GM12892 (cell line): Measurements from ENCODE around the gene NME3.

Experiments used
- DNase-seq: peaks from one replicate; pipeline ENCODE4 v3.0.0; 2011; ENCODE audit not compliant: insufficient read length
- FAIRE-seq: peaks from 2 replicates; lab custom pipeline; 2011; peaks lifted over from hg19 to GRCh38; lab: Jason Lieb, UNC
- POLR2A ChIP-seq: IDR thresholded peaks from 2 replicates; pipeline ENCODE4 v1.6.1; 2011; ENCODE audit warnings: low read depth, low read length, control low read depth
- POLR2AphosphoS5 ChIP-seq: IDR thresholded peaks from 2 replicates; pipeline ENCODE4 v1.6.1; 2011; ENCODE audit warnings: low read depth, low read length, control low read depth
- TAF1 ChIP-seq: IDR thresholded peaks from 2 replicates; pipeline ENCODE4 v1.6.1; 2011; ENCODE audit warnings: low read depth, mild to moderate bottlenecking, control low read depth, low read length, borderline replicate concordance

Gene NME3

GRCh38 chr16:1792836-1793577, 21.7 kb upstream of the NME3 start:
- DNase-seq, result no peak
- TF ChIP-seq POLR2A (no peak), TAF1 (no peak), POLR2AphosphoS5 (no peak)
- no peak for FAIRE-seq

GRCh38 chr16:1791943-1792812, 20.8 kb upstream of the NME3 start:
- TF ChIP-seq POLR2A (no peak), POLR2AphosphoS5 (no peak), TAF1 (no peak)
- no peak for FAIRE-seq

DNA sequence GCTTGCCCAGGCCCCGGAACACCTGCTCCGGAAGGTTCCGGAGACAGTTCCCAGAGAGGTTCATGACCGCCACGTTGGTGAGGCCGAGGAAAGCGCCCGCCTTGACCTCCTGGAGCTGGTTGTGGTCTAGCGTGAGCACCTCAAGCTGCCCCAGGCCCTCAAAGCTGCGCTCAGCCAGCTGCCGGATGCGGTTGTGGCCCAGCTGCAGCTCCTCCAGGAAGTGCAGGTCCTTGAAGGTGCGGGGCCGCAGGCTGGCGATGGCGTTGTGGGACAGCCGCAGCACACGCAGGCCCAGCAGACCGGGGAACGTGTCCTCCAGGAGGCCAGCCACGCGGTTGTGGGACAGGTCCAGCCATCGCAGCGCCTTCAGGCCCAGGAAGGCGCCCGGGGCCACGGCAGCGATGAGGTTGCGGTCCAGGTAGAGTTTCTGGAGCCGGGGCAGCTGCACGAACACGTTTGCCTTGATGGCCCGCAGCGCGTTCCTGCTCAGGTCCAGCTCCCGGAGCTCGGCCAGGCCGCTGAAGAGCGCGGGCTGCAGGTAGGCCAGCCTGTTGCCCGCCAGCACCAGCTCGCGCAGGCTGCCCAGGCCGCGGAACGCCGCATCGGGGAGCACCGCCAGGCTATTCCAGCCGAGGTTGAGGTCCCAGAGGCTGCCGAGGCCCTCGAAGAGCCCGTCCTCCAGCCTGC, 20.1 kb upstream of the NME3 start:
- peak; percentile 29 for DNase-seq
- no peak for FAIRE-seq
- no peak for TF ChIP-seq POLR2A
- no peak for TF ChIP-seq POLR2AphosphoS5
- TF ChIP-seq TAF1, result no peak

More at GRCh38 chr16:1791943-1792812, 20.8 kb upstream of the NME3 start:
- peak; percentile 19 for DNase-seq

GRCh38 chr16:1790611-1791255, 19.4 kb upstream of the NME3 start:
- TF ChIP-seq TAF1, result no peak
- TF ChIP-seq POLR2A, result no peak
- no peak for TF ChIP-seq POLR2AphosphoS5
- DNase-seq (peak; percentile 12), FAIRE-seq (no peak)

- no peak for FAIRE-seq
- TF ChIP-seq POLR2A (no peak), POLR2AphosphoS5 (no peak), TAF1 (no peak)
- peak; percentile 13 for DNase-seq
These were observed 18.9 kb upstream of the NME3 start for GRCh38 chr16:1790261-1790610.

- no peak; the same call in 1 of the 2 replicates for TF ChIP-seq POLR2A
- no peak for TF ChIP-seq POLR2AphosphoS5
- no peak for TF ChIP-seq TAF1
- DNase-seq, result no peak
These were observed 18.3 kb upstream of the NME3 start for GRCh38 chr16:1789643-1790045.

GRCh38 chr16:1788708-1789100, 17.4 kb upstream of the NME3 start:
- no peak for FAIRE-seq
- TF ChIP-seq POLR2A (no peak), POLR2AphosphoS5 (no peak), TAF1 (no peak)
- DNase-seq, result no peak

More at GRCh38 chr16:1789643-1790045, 18.3 kb upstream of the NME3 start:
- FAIRE-seq, result no peak

DNA sequence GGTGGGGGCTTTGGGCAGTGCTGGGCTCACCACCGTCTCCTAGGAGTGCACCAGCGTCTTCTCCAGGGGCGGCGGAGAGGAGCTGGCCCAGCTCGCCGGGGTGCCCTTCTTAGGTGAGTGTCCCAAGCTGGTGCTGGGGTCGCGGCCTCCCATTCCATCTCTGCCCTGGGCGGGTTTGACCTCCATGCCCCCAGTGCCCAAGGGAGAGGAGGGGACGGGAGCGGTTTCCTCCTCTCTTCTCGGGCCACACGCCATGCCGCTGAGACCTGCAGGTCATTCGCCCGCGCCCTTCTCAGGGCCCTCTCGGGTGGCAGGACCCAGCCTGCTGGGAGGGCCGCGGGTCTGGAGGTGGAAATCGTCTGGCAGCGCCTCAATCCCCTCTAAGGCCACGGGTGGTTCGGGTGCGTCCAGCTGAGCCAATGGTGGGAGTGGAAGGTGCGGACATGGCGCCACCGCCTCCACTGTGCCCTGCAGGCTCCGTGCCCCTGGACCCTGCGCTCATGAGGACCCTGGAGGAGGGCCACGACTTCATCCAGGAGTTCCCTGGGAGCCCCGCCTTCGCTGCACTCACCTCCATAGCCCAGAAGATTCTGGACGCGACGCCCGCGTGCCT, 16.9 kb upstream of the NME3 start:
- DNase-seq (no peak), FAIRE-seq (no peak)
- TF ChIP-seq POLR2A (no peak), TAF1 (no peak), POLR2AphosphoS5 (no peak)

DNA sequence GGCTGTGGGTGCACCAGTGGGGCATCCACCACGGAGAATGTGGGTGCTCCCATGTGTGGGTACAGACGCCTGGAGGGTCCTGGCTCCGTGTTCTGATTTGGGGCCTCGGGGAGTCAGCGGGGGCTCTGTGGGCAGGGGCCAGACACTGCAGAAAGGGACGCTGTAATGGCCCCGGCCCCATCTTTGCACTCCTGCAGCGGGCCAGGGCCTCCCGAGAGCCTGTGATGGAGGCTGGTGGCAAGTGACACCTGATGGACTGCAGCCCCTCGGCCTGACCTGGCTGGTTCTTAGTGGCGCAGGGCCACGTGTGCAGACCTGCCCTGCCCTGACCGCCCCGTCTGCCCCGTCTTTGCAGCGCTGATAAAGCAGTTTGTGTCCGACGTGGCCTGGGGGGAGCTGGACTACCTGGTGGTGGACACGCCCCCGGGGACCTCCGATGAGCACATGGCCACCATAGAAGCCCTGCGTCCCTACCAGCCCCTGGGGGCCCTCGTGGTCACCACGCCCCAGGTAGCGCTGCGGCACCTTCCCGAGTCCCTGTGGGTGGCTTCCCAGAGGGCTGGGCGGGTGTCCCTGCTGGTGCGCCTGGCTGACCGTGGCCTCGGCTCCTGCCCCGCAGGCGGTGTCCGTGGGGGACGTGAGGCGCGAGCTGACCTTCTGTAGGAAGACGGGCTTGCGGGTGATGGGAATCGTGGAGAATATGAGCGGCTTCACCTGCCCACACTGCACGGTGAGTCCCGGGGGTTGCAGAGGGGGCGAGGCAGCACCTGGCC, 16.2 kb upstream of the NME3 start:
- TF ChIP-seq POLR2A, result no peak
- no peak for TF ChIP-seq POLR2AphosphoS5
- TF ChIP-seq TAF1, result no peak
- FAIRE-seq, result no peak
- DNase-seq, result no peak

DNA sequence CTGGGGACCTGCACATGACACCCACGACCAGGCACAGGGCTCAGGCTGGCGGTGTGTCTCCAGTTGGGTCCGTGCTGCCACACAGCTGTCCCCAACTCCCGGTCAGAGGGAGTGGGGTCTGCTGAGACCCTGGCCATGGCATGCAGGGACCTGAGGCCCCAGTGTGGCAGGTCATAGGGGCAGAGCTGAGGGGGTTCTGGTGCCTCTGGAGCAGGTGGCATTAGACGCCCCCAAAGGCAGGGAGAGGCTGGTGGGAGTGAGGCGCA, 15.6 kb upstream of the NME3 start:
- TF ChIP-seq POLR2AphosphoS5 (no peak), POLR2A (no peak), TAF1 (no peak)

More for the DNA sequence above, 15.6 kb upstream of the NME3 start:
- DNase-seq (no peak), FAIRE-seq (no peak)
